ENCODE data around the gene LDHAL6B. TPM values are rescaled to one million over a fixed set of nuclear protein-coding genes. Genes with fewer than 3 reads are reported as not detected.

Gene LDHAL6B
- polyA plus RNA-seq, 1 of the 3 experiments (the other 2 are of a cell fraction): not detected

DNA sequence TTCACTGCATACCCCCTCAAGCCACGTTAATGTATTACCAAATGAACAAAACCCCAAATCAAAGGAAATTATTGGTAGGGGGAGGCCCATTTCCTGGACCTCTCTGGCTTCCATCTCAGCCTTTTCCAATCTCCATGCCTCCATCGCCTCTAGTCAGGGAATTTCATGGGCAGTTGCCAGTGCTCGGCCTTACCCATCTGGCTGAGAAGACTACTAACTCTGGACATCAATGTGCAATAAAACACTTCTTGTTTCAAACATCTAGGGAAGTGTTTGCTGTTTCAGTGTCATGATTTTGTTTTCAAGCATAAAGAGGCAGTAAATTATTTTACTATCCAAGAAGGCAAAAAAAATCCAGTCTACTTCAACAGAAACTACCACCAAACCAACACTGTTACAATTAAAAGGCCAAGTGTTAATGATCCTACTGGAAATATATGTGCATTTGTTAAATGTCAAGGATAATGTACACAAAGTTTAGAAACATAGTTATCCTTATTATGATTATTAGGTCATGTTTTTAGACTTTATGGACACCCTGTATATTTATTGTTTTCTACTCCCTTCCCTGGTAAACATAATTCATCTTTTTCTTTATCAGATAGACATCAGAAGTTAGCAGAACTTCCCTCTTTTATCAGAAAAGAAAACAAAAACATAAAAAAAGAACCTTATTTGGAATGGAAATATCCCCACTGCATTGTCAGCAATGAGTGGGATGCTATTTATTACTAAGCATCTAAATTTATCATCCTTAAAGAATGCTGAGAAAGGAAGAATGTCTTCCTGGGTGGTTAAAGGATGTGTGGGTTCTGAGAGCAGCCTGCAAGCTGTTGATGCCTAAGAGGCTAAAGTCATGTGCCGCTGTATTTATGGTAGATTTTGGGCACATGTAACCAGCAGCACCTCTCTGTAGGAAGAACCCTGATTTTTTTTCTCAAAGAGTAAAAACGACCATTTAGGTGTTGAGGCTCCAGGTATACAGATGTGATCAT lies 15.2 kb downstream of the LDHAL6B start (continued):
- no peak for TF ChIP-seq RXRA (IDR thresholded peaks at IDR 0.05; ENCODE audit: borderline replicate concordance, low read depth)
- TF ChIP-seq TEAD4 (IDR thresholded peaks at IDR 0.05; ENCODE audit: borderline replicate concordance, insufficient read depth): peak; percentile 61; the same call in 1 of the 2 replicates
- TF ChIP-seq GABPA (IDR thresholded peaks at IDR 0.05; ENCODE audit: low read depth): no peak
- TF ChIP-seq, protein P1, sequence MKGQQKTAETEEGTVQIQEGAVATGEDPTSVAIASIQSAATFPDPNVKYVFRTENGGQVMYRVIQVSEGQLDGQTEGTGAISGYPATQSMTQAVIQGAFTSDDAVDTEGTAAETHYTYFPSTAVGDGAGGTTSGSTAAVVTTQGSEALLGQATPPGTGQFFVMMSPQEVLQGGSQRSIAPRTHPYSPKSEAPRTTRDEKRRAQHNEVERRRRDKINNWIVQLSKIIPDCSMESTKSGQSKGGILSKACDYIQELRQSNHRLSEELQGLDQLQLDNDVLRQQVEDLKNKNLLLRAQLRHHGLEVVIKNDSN (IDR thresholded peaks at IDR 0.05; ENCODE audit: borderline replicate concordance, low read depth): peak; percentile 43; the same call in 1 of the 2 replicates
- no peak for TF ChIP-seq SMC3 (IDR thresholded peaks at IDR 0.05; ENCODE audit: low read depth, low read length)
- TF ChIP-seq GATA2 (CRISPR knock-in tag; IDR thresholded peaks at IDR 0.05): no peak
- no peak for TF ChIP-seq EZH2phosphoT487 (IDR thresholded peaks at IDR 0.05; ENCODE audit: borderline replicate concordance, low read depth)
- TF ChIP-seq, protein P2, sequence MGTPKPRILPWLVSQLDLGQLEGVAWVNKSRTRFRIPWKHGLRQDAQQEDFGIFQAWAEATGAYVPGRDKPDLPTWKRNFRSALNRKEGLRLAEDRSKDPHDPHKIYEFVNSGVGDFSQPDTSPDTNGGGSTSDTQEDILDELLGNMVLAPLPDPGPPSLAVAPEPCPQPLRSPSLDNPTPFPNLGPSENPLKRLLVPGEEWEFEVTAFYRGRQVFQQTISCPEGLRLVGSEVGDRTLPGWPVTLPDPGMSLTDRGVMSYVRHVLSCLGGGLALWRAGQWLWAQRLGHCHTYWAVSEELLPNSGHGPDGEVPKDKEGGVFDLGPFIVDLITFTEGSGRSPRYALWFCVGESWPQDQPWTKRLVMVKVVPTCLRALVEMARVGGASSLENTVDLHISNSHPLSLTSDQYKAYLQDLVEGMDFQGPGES (IDR thresholded peaks at IDR 0.05; ENCODE audit: low read depth, low read length): no peak
- no peak for TF ChIP-seq POLR2AphosphoS5 (IDR thresholded peaks at IDR 0.05; ENCODE audit: low read depth, low read length)
- TF ChIP-seq RAD21 (IDR thresholded peaks at IDR 0.05; ENCODE audit: low read length): no peak

DNA sequence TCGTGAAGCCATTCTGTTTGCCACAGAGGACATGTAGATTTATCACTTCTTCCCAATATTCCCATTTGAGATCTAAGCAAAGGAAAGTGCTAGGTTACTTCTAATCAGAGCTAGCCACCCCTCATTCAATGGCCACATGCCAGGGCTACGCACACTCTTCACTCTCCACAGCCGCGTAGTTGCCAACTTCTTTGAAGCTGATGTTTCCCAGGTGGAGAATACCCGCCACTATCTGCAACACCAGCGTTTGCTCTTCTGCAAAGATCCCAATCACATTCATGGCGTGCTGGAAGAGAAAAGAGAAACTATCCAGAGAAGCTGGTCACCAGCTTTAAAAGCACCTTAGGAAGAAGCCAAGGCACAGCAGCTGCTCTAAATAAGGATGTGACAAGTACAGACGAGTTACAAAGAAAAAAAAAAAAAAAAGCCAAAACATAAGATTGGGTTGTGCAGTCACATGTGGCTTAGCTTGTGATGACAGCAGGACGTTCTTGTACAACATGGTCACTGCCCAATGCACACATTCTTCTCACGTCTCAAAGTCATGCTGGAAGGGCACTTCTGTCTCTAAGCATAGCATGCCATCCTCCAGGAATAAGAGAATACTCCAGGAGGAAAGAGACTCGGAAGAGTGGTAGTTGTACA lies 16.4 kb downstream of the LDHAL6B start:
- Histone ChIP-seq H3K27me3 (ENCODE audit: insufficient read depth) (no peaks in the 10 kb centered on the region), H3K4me3 (ENCODE audit: low read depth in 2 of 2, low read length in 1 of 2) (no peak overlapping the region), H3K27ac (ENCODE audit: low read depth in 2 of 2, low read length in 1 of 2) (peak overlapping the region in 1 of 2 experiments; percentile 78; a peak in 2 of 4 replicates), H3F3A (replicated peaks; ENCODE audit: insufficient read depth) (peaks cover 12% of the 10 kb centered on the region), H3K4me2 (no peak overlapping the region), H3K4me1 (ENCODE audit: control insufficient read depth in 1 of 2, insufficient read depth in 2 of 2, low read depth in 1 of 2, low read length in 1 of 2) (peaks cover 0 to 17% of the 10 kb centered on the region in 2 experiments; a peak in 2 of 4 replicates), H4K20me1 (ENCODE audit: insufficient read depth) (no peaks in the 10 kb centered on the region), H3K9me3 (no peaks in the 10 kb centered on the region), H3K9ac (no peak overlapping the region), H3K9me2 (no peaks in the 10 kb centered on the region), H3K36me3 (replicated peaks in 1 of 2; ENCODE audit: control insufficient read depth in 1 of 2, insufficient read depth in 2 of 2, low read length in 1 of 2) (peaks cover 0 to 33% of the 10 kb centered on the region in 2 experiments), H2AFZ (ENCODE audit: low read depth) (no peak overlapping the region), H3K79me2 (ENCODE audit: insufficient read depth) (no peaks in the 10 kb centered on the region)
- TF ChIP-seq SIN3A (IDR thresholded peaks at IDR 0.05; ENCODE audit: borderline replicate concordance, low read depth, low read length): no peak
- peak; percentile 10; the same call in 1 of the 2 replicates for TF ChIP-seq NFIC (IDR thresholded peaks at IDR 0.05; ENCODE audit: borderline replicate concordance)
- ChIA-PET CTCF (interaction anchor here (0.6 to 1.2 kb wide), 3 partner anchors 12 to 33 kb away, joined by 3 to 5 read pairs (median 4); no protein-coding TSS in a partner anchor), POLR2A (interaction anchor here (0.7 kb wide), 1 partner anchor 248 kb away, joined by 4 read pairs; no protein-coding TSS in a partner anchor)
- 92% methylated on average over 11 of the region's 11 CpGs for WGBS (ENCODE audit: low lambda C conversion rate)
- DNase-seq: no peak
